GM23248 (cell line): ENCODE results near the gene TBXAS1. TPM values are rescaled to one million over a fixed set of nuclear protein-coding genes. Genes with fewer than 3 reads are reported as not detected.

ENCODE experiments used
- DNase-seq: peaks from one replicate; pipeline ENCODE4 v3.0.0-alpha.2; 2015
- H2AFZ ChIP-seq: fragments of 200-600 bp; sonication (generic); 2 replicates; pipeline ENCODE4 v1.6.1; 2016; ENCODE audit warnings: antibody characterized with exemption
- H3F3A ChIP-seq: fragments of 200-600 bp; sonication (generic); 2 replicates; pipeline ENCODE4 v1.6.1; 2016; ENCODE audit warnings: mild to moderate bottlenecking, antibody characterized with exemption, mixed run types; ENCODE audit not compliant: insufficient read depth
- H3K27ac ChIP-seq: fragments of 200-600 bp; sonication (generic); 2 replicates; pipeline ENCODE4 v1.5.1; 2016; ENCODE audit warnings: mild to moderate bottlenecking
- H3K27me3 ChIP-seq: fragments of 200-600 bp; sonication (generic); replicated peaks from 2 replicates; pipeline ENCODE4 v1.6.1; 2016; ENCODE audit warnings: mild to moderate bottlenecking; ENCODE audit not compliant: insufficient read depth
- H3K36me3 ChIP-seq: fragments of 200-600 bp; sonication (generic); 2 replicates; pipeline ENCODE4 v1.6.1; 2016; ENCODE audit warnings: low read depth, mild to moderate bottlenecking
- H3K4me1 ChIP-seq: fragments of 200-600 bp; sonication (generic); 2 replicates; pipeline ENCODE4 v1.6.1; 2016; ENCODE audit warnings: mild to moderate bottlenecking; ENCODE audit not compliant: insufficient read depth
- H3K4me2 ChIP-seq: fragments of 200-600 bp; sonication (generic); one replicate; pipeline ENCODE4 v1.6.1; 2016; ENCODE audit warnings: mild to moderate bottlenecking; ENCODE audit not compliant: unreplicated experiment
- H3K4me3 ChIP-seq: fragments of 200-600 bp; sonication (generic); 2 replicates; pipeline ENCODE4 v1.5.1; 2016; ENCODE audit warnings: mild to moderate bottlenecking
- H3K79me2 ChIP-seq: fragments of 200-600 bp; sonication (generic); 2 replicates; pipeline ENCODE4 v1.6.1; 2016; ENCODE audit warnings: mild to moderate bottlenecking; ENCODE audit not compliant: insufficient read depth
- H3K9ac ChIP-seq: fragments of 200-600 bp; sonication (generic); 2 replicates; pipeline ENCODE4 v1.6.1; 2016; ENCODE audit warnings: mild to moderate bottlenecking
- H3K9me2 ChIP-seq: fragments of 200-600 bp; sonication (generic); 2 replicates; pipeline ENCODE4 v1.6.1; 2016; ENCODE audit warnings: mixed run types, mild to moderate bottlenecking, moderate library complexity; ENCODE audit not compliant: insufficient read depth
- H3K9me3 ChIP-seq: fragments of 200-600 bp; sonication (generic); one replicate; pipeline ENCODE4 v1.6.1; 2017; ENCODE audit warnings: low read depth
- H4K20me1 ChIP-seq: fragments of 200-600 bp; sonication (generic); 2 replicates; pipeline ENCODE4 v1.6.0; 2016; ENCODE audit not compliant: insufficient read depth
- EZH2 ChIP-seq: fragments of 200-600 bp; sonication (generic); IDR thresholded peaks from 2 replicates; pipeline ENCODE4 v1.6.1; 2018; ENCODE audit warnings: antibody characterized with exemption, mild to moderate bottlenecking; ENCODE audit not compliant: insufficient read depth, poor library complexity, severe bottlenecking
- EZH2phosphoT487 ChIP-seq: fragments of 200-600 bp; sonication (generic); IDR thresholded peaks from 2 replicates; pipeline ENCODE4 v1.6.1; 2018; ENCODE audit warnings: antibody characterized with exemption, moderate library complexity, mild to moderate bottlenecking, low read depth; ENCODE audit not compliant: insufficient read depth
- WGBS, 2 experiments: methylation state at CpG; one replicate each; pipeline ENCODE4 v1.1.6; 2015 to 2017; ENCODE audit warnings: low lambda C conversion rate in 2 of 2, low coverage in 1 of 2; ENCODE audit errors: missing lambda C conversion rate in 2 of 2; 5-methylcytosine and 5-hydroxymethylcytosine counted together
- in situ Hi-C: fragments of 300-500 bp; cut with MboI; formaldehyde crosslinking; loops from 2 replicates; pipeline ENCODE4 v1.15.0; 2020
- polyA plus RNA-seq: library from polyadenylated mRNA; unstranded; fragments of >200 nt; fragmentation: Nextera tagmentation; extraction: Ambion mirVana; gene quantifications from 2 replicates; pipeline ENCODE4 v1.2.1, GENCODE V29; 2016
- total RNA-seq: library from RNA; depleted of rRNA; stranded (reverse); fragments of >200 nt; shearing (Covaris generic); gene quantifications from 2 replicates; pipeline ENCODE4 v1.2.3, GENCODE V29; 2014

Gene TBXAS1
- total and polyA plus RNA-seq, 2 experiments from 2014 or later = 0.49 TPM; not detected in 1

DNA sequence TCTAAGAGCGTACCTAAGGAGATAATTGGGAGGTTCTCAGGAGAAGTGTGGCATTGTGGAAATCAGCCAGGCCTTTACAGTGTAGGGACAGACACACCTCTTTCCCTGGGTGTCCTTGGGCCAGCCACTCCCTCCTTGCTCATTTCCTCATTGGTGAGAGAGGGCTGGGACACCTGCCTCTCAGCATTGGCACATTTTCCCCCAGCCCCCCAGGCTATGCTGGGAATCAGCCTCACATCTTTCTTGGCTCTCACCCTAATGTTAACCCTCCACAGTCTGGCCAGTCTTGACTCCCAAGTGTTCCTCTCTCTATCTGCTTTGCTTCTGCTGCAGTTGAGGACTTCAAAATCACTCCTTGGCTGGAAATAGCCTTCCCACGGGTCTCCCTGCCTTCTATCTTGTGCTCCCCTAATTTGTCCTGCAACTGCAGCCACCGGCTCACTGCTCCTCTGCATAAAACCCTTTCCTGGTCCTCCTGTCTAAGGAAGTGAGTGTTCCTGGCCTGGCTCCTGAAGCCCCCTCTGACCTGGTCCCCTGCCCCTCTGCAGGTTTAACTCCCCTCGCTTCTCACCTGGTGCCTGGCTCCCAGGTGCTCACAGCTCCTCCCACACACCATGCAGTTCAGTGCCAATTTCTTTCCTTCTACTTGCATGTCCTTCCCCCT, 15.8 kb downstream of the TBXAS1 start:
- Histone ChIP-seq H3K27ac (no peak overlapping the region), H3K27me3 (no peaks in the 10 kb centered on the region; the same call in 1 of the 2 replicates), H3K9me3 (no peaks in the 10 kb centered on the region), H3K36me3 (no peaks in the 10 kb centered on the region), H3K9ac (no peak overlapping the region), H3K4me1 (no peaks in the 10 kb centered on the region), H4K20me1 (no peaks in the 10 kb centered on the region), H3K79me2 (no peaks in the 10 kb centered on the region), H3K9me2 (no peaks in the 10 kb centered on the region), H2AFZ (no peak overlapping the region), H3F3A (no peaks in the 10 kb centered on the region), H3K4me2 (no peak overlapping the region), H3K4me3 (no peak overlapping the region)
- DNase-seq = no peak
- no peak for TF ChIP-seq EZH2phosphoT487
- TF ChIP-seq EZH2 = no peak
- in situ Hi-C loops = no loop called here
- WGBS, 2 experiments = 48 to 51% methylated on average over 4 of the region's 4 CpGs

- Histone ChIP-seq H3K9me3 (no peaks in the 10 kb centered on the region), H3K9me2 (no peaks in the 10 kb centered on the region), H3K79me2 (no peaks in the 10 kb centered on the region), H2AFZ (no peak overlapping the region), H4K20me1 (no peaks in the 10 kb centered on the region), H3K27me3 (no peaks in the 10 kb centered on the region; the same call in 1 of the 2 replicates), H3K4me3 (no peak overlapping the region), H3K4me2 (no peak overlapping the region), H3K9ac (no peak overlapping the region), H3K27ac (no peak overlapping the region), H3K4me1 (no peaks in the 10 kb centered on the region), H3K36me3 (no peaks in the 10 kb centered on the region), H3F3A (no peaks in the 10 kb centered on the region)
- in situ Hi-C loops = no loop called here
- 67 to 70% methylated on average over 4 of the region's 4 CpGs for WGBS, 2 experiments
- DNase-seq = no peak
- TF ChIP-seq EZH2phosphoT487 (no peak), EZH2 (no peak)
Measured at GRCh38 chr7:139845443-139845805, 16.4 kb downstream of the TBXAS1 start.

DNA sequence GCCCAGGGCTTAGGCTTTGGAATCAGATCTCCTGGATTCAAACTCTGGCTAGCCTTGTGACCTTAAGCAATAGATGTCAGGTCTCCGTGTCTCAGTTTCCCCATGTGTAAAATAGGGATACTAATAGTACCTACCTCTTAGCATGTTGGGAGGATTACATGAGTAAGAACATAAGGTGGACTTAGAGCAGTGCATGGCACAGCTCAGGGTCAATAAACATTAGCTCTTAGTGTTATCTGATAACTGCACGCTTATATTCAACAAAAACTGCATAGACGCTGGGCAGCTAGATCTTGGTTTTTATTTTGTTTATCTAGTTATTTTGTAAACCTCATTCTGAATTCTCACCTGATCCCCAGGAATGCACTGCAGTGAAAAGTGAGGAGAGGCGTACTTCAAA, 17.2 kb downstream of the TBXAS1 start:
- H3K4me2 ChIP-seq = no peak overlapping the region
- H2AFZ ChIP-seq = no peak overlapping the region
- H3K79me2 ChIP-seq = no peaks in the 10 kb centered on the region
- WGBS, 2 experiments = 75 to 76% methylated on average over 4 of the region's 4 CpGs
- no peaks in the 10 kb centered on the region for H3F3A ChIP-seq
- H3K4me1 ChIP-seq = no peaks in the 10 kb centered on the region
- no peaks in the 10 kb centered on the region for H3K36me3 ChIP-seq
- in situ Hi-C loops = no loop called here
- no peak overlapping the region for H3K4me3 ChIP-seq
- TF ChIP-seq EZH2phosphoT487 (no peak), EZH2 (no peak)
- no peaks in the 10 kb centered on the region for H4K20me1 ChIP-seq
- no peak overlapping the region for H3K27ac ChIP-seq
- no peaks in the 10 kb centered on the region for H3K9me2 ChIP-seq
- no peak overlapping the region for H3K9ac ChIP-seq
- H3K27me3 ChIP-seq = no peaks in the 10 kb centered on the region; the same call in 1 of the 2 replicates
- DNase-seq = no peak
- no peaks in the 10 kb centered on the region for H3K9me3 ChIP-seq

DNA sequence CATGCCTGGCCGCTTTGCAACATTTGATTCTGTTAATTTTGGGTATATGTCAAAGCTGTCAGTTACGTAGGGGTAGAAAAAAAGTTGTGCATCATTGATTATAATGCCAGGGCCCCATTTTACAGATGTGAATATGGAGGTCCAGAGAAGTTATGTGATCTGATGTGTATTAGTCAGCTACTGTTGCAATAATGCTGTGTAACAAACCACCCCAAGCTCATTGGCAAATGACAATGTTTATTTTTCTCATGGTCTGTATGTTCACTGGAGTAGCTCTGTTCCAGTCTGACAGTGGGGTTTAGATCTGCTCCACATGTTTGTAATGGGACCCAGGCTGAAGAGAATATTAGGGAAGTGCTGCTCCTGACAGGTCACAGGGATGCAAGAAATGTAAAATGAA, 19.2 kb downstream of the TBXAS1 start:
- in situ Hi-C loops = no loop called here

DNA sequence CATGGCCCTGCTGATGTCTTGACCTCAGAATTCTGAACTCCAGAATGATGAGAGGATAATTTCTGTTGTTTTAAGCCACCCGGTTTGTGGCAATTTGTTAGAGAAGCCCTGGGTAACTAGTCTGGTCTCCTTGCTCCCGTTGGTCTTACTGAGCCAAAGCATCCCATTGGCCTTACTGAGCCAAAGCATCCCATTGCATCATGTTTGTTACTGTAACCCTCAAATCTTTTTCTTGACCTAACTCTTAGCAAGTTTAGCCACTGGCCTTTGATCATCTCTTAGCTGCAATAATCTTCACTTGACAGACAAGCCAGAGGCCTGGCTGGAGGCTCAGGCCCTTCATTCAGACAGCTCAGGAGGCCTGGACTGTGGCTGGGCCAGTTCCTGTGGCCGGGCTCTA, 21.8 kb downstream of the TBXAS1 start:
- no peaks in the 10 kb centered on the region for H3K79me2 ChIP-seq
- H3K9me3 ChIP-seq = no peaks in the 10 kb centered on the region
- no peak overlapping the region for H3K4me3 ChIP-seq
- H3K4me2 ChIP-seq = no peak overlapping the region
- no peak overlapping the region for H3K27ac ChIP-seq
- no peaks in the 10 kb centered on the region for H3K36me3 ChIP-seq
- in situ Hi-C loops = no loop called here
- H3K9me2 ChIP-seq = no peaks in the 10 kb centered on the region
- peaks cover 8% of the 10 kb centered on the region; the same call in 1 of the 2 replicates for H3F3A ChIP-seq
- no peak overlapping the region for H2AFZ ChIP-seq
- 71% methylated on average over 3 of the region's 3 CpGs for WGBS, 2 experiments
- TF ChIP-seq EZH2phosphoT487 (no peak), EZH2 (no peak)
- DNase-seq = no peak
- no peak overlapping the region for H3K9ac ChIP-seq
- no peaks in the 10 kb centered on the region for H3K27me3 ChIP-seq
- H4K20me1 ChIP-seq = no peaks in the 10 kb centered on the region
- H3K4me1 ChIP-seq = 0 out of 2 replicates have a peak, but pooled peaks cover 8% of the 10 kb centered on the region

More for the DNA sequence above, 19.2 kb downstream of the TBXAS1 start:
- H3K27me3 ChIP-seq = no peaks in the 10 kb centered on the region; the same call in 1 of the 2 replicates
- peaks cover 3% of the 10 kb centered on the region; the same call in 1 of the 2 replicates for H3F3A ChIP-seq
- no peak overlapping the region for H3K9ac ChIP-seq
- H3K4me2 ChIP-seq = no peak overlapping the region
- no peaks in the 10 kb centered on the region for H3K9me3 ChIP-seq
- no peaks in the 10 kb centered on the region for H4K20me1 ChIP-seq
- DNase-seq = no peak
- no peaks in the 10 kb centered on the region for H3K79me2 ChIP-seq
- no peaks in the 10 kb centered on the region for H3K9me2 ChIP-seq
- TF ChIP-seq EZH2phosphoT487 = no peak
- no peak for TF ChIP-seq EZH2
- H3K36me3 ChIP-seq = no peaks in the 10 kb centered on the region
- H3K4me3 ChIP-seq = no peak overlapping the region
- no peak overlapping the region for H3K27ac ChIP-seq
- H3K4me1 ChIP-seq = 0 out of 2 replicates have a peak, but pooled peaks cover 1% of the 10 kb centered on the region
- 77 to 81% methylated on average over 2 of the region's 2 CpGs for WGBS, 2 experiments
- no peak overlapping the region for H2AFZ ChIP-seq
